Measurements from ENCODE around the gene B4GALT4.
"Not testable (repeated sequence)": the region's sequence is repeated elsewhere in the genome, so short reads cannot be mapped to it uniquely, and the experiment has no call there.

Gene B4GALT4, protein sequence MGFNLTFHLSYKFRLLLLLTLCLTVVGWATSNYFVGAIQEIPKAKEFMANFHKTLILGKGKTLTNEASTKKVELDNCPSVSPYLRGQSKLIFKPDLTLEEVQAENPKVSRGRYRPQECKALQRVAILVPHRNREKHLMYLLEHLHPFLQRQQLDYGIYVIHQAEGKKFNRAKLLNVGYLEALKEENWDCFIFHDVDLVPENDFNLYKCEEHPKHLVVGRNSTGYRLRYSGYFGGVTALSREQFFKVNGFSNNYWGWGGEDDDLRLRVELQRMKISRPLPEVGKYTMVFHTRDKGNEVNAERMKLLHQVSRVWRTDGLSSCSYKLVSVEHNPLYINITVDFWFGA

DNA sequence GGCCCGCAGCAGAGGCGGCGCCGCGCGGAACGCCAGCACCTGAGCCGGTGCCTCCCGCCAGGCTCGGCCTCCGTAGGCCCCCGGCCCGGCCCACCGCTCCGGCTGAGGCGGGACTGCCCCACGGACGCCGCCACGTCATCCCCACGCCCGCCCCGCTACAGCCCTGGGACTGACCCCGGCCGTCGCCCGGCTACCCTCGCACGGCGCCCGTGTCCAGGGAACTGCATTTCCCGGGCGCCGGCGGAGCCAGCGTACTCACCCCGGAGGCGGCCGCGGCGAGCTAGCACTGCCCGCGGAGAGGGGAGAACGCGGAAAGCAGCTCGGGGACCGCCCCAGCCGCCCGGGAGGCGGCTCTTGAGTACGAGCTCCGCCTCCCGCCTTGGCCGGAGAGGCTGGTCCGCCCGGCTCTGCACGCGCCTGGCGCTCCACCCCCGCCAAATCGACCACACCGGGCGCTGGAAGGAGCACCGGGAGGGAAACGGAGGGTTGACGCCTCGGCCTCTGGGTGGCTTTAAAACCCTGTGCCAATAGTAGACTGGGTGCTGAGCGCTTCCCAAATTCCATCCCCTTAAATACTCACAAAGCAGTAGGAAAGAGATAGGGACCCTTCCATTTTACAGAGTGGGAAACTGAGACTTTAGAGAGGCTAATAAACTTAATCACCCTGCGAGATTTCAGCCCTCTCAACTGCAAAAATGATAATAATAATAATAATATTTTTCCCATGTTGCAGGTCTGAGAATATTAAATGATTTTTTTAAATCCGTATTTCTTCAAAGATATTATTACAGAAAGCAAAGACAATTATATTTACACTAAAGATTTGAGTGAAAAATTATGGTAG lies at the start of gene B4GALT4:
TSS of gene B4GALT4 (minus strand) at position 288 of the 844 bp plus-strand sequence. CDS start 10,779 bp downstream, outside the sequence.
- H3K4me3 ChIP-seq (ENCODE audit: low read length): peak within 1 kb of the TSS; percentile 70
- DNase-seq (ENCODE audit: low read depth): peak; percentile 86
- no peak for TF ChIP-seq CTCF (conservative IDR thresholded peaks at IDR 0.05; ENCODE audit: low read length)

- TF ChIP-seq CTCF (conservative IDR thresholded peaks at IDR 0.05; ENCODE audit: low read length): no peak
Observed at GRCh38 chr3:119289404-119289770, 48.7 kb upstream of the B4GALT4 start.

DNA sequence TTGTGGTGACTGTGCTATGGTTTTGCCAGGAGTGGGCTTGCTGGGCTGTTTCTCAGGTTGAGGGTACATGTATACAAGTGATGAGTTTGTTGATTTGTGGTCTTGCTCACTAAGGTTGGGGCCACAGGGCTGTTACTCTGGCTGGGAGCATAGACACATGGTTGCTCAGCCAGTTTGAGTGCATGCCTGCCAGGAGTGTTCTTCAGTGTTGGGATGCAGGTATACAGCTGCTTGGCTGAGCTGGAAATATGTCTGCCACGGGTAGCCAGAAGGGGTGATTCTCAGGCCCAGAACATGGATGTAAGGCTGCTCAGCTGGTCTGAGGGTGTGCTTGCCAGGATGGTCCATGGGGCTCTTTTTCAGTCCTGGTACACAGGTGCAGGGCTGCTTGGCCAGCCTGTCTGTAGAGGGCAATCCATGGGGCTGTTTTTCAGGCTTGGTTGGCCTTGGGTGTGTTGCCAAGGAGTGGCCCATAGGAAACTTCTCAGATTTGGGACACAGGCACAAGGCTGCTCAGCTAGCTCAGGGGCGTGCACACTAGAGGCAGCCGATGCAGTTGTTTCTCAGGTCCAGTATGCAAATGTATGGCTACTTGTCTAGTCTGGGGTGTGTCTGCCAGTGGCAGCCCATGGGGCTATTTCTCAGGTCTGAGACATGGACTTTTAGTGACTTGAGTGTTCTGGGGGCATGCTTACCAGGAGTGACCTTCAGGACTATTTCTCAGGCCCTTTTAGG lies 48.2 kb upstream of the B4GALT4 start:
- no peak for TF ChIP-seq CTCF (conservative IDR thresholded peaks at IDR 0.05; ENCODE audit: low read length)
- DNase-seq (ENCODE audit: low read depth): no peak
- H3K4me3 ChIP-seq (ENCODE audit: low read length): no peak overlapping the region

More at GRCh38 chr3:119289404-119289770, 48.7 kb upstream of the B4GALT4 start:
- no peak overlapping the region for H3K4me3 ChIP-seq (ENCODE audit: low read length)
- DNase-seq (ENCODE audit: low read depth): no peak

GRCh38 chr3:119279584-119280243 lies 39.0 kb upstream of the B4GALT4 start:
- no peak for DNase-seq (ENCODE audit: low read depth)
- no peak overlapping the region for H3K4me3 ChIP-seq (ENCODE audit: low read length)
- no peak for TF ChIP-seq CTCF (conservative IDR thresholded peaks at IDR 0.05; ENCODE audit: low read length)

DNA sequence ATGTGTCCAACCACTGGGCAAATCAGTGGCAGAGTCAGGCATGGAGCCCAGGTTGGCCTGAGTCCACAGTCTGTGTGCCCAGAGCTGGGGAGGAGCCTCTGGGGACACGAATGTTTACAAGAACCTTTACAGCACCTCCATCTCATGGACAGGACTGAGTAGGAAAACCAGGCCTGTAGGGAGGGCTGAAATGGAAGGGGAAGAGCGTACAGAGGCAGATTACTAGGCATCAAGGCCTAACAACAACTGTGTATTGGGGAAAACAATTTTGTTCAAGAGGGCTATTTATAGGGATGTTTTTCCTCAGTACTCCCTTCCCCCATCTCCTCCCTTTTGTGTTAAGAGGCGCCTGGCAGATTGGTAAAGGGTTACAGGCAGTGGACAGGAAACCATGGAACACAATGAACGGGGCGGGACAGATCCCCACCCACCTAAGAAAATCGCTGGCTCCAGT lies 38.5 kb upstream of the B4GALT4 start:
- no peak for DNase-seq (ENCODE audit: low read depth)
- no peak for TF ChIP-seq CTCF (conservative IDR thresholded peaks at IDR 0.05; ENCODE audit: low read length)
- H3K4me3 ChIP-seq (ENCODE audit: low read length): no peak overlapping the region

GRCh38 chr3:119276680-119277079 lies 36.0 kb upstream of the B4GALT4 start:
- no peak overlapping the region for H3K4me3 ChIP-seq (ENCODE audit: low read length)
- no peak for TF ChIP-seq CTCF (conservative IDR thresholded peaks at IDR 0.05; ENCODE audit: low read length)
- no peak for DNase-seq (ENCODE audit: low read depth)

GRCh38 chr3:119270212-119270611 lies 29.5 kb upstream of the B4GALT4 start:
- DNase-seq (ENCODE audit: low read depth); H3K4me3 ChIP-seq (ENCODE audit: low read length): not testable (repeated sequence)
